ENCODE data around the gene ENPP4.

DNA sequence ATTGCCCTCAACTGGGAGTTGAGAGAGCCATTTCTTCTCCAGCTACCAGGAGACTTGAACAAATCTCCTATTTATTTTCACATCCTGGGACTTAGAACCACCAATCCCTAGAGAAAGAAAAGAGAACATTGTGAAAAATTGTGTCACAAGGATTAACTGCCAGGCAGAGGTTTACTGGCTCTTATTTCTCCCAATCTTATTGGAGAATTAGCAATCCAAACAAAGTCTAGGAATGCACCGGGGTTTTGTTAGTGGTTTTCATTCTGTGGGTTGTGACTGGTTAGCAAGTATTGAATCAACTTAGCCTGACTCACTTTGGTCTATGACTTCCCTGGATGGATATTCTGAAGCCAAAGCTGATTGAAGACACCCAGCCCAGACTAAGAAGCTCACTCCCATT lies 62.2 kb downstream of the ENPP4 start:
- no peak for TF ChIP-seq GATA2 (IDR thresholded peaks at IDR 0.05; ENCODE audit: low read depth, low read length)
- TF ChIP-seq GATA3 (IDR thresholded peaks at IDR 0.05; ENCODE audit: low read depth, low read length): no peak

All from SH-SY5Y (cell line).